ENCODE data around the gene RAD51B. TPM values are rescaled to one million over a fixed set of nuclear protein-coding genes. Genes with fewer than 3 reads are reported as not detected.
A peak's percentile ranks its signal among the peaks of the same experiment; 100 is the strongest.

Gene RAD51B
- total and polyA plus RNA-seq, 2 donors (not counting 1 experiment from before 2014, with no cell fraction given), result 4.6 to 16.3 TPM

- Histone ChIP-seq H3K4me3 (replicated peaks in 1 of 4; ENCODE audit: control extremely low read depth in 1 of 4, insufficient read depth in 1 of 4, low read depth in 3 of 4, low read length in 4 of 4) (no peak overlapping the region), H3K27me3 (ENCODE audit: control insufficient read depth, insufficient read depth, low read length) (no peaks in the 10 kb centered on the region), H2AFZ (ENCODE audit: low read length) (no peak overlapping the region), H3K9me3 (ENCODE audit: control insufficient read depth, insufficient read depth, low read depth, low read length) (no peaks in the 10 kb centered on the region), H3K36me3 (ENCODE audit: control insufficient read depth, insufficient read depth, low read length) (no peaks in the 10 kb centered on the region), H3K4me1 (ENCODE audit: control insufficient read depth, extremely low read depth, insufficient read depth, low read length) (peaks cover 26% of the 10 kb centered on the region), H3K79me2 (ENCODE audit: control insufficient read depth, insufficient read depth, low read length) (no peaks in the 10 kb centered on the region), H3K4me2 (ENCODE audit: extremely low read depth, insufficient read depth, low read length) (no peak overlapping the region), H3K9ac (ENCODE audit: insufficient read depth, low read length) (no peak overlapping the region), H4K20me1 (ENCODE audit: control insufficient read depth, extremely low read depth, insufficient read depth, low read length) (no peaks in the 10 kb centered on the region), H3K27ac (ENCODE audit: insufficient read depth, low read length) (no peak overlapping the region)
- DNase-seq (ENCODE audit: low read depth in 2 of 2), result peak in 1 of 2 donors; percentile 39
- TF ChIP-seq EZH2 (IDR thresholded peaks at IDR 0.05; ENCODE audit: low read length, missing control alignments), result no peak
- TF ChIP-seq CTCF (conservative IDR thresholded peaks at IDR 0.05 in 1 of 2, IDR thresholded peaks at IDR 0.05 in 1 of 2; ENCODE audit: low read depth in 1 of 2, low read length in 2 of 2), result no peak
These were observed 834.9 kb downstream of the RAD51B start for GRCh38 chr14:68654471-68654941.

GRCh38 chr14:68655021-68655831, 835.6 kb downstream of the RAD51B start:
- H3K4me2 ChIP-seq (ENCODE audit: extremely low read depth, insufficient read depth, low read length), result no peak overlapping the region
- peaks cover 29% of the 10 kb centered on the region for H3K4me1 ChIP-seq (ENCODE audit: control insufficient read depth, extremely low read depth, insufficient read depth, low read length)
- H3K27me3 ChIP-seq (ENCODE audit: control insufficient read depth, insufficient read depth, low read length), result no peaks in the 10 kb centered on the region
- no peak overlapping the region for H3K27ac ChIP-seq (ENCODE audit: insufficient read depth, low read length)
- no peaks in the 10 kb centered on the region for H3K9me3 ChIP-seq (ENCODE audit: control insufficient read depth, insufficient read depth, low read depth, low read length)
- no peaks in the 10 kb centered on the region for H4K20me1 ChIP-seq (ENCODE audit: control insufficient read depth, extremely low read depth, insufficient read depth, low read length)
- H3K79me2 ChIP-seq (ENCODE audit: control insufficient read depth, insufficient read depth, low read length), result no peaks in the 10 kb centered on the region
- H3K9ac ChIP-seq (ENCODE audit: insufficient read depth, low read length), result no peak overlapping the region
- no peak overlapping the region for H2AFZ ChIP-seq (ENCODE audit: low read length)
- TF ChIP-seq EZH2 (IDR thresholded peaks at IDR 0.05; ENCODE audit: low read length, missing control alignments) (no peak), CTCF (conservative IDR thresholded peaks at IDR 0.05 in 1 of 2, IDR thresholded peaks at IDR 0.05 in 1 of 2; ENCODE audit: low read depth in 1 of 2, low read length in 2 of 2) (no peak)
- H3K36me3 ChIP-seq (ENCODE audit: control insufficient read depth, insufficient read depth, low read length), result no peaks in the 10 kb centered on the region
- DNase-seq (ENCODE audit: low read depth in 2 of 2), result peak; percentile 51 to 58
- H3K4me3 ChIP-seq (replicated peaks in 1 of 4; ENCODE audit: control extremely low read depth in 1 of 4, insufficient read depth in 1 of 4, low read depth in 3 of 4, low read length in 4 of 4), result no peak overlapping the region

GRCh38 chr14:68655911-68656316, 836.3 kb downstream of the RAD51B start:
- no peaks in the 10 kb centered on the region for H3K27me3 ChIP-seq (ENCODE audit: control insufficient read depth, insufficient read depth, low read length)
- no peaks in the 10 kb centered on the region for H3K79me2 ChIP-seq (ENCODE audit: control insufficient read depth, insufficient read depth, low read length)
- TF ChIP-seq EZH2 (IDR thresholded peaks at IDR 0.05; ENCODE audit: low read length, missing control alignments), result no peak
- no peak for TF ChIP-seq CTCF (conservative IDR thresholded peaks at IDR 0.05 in 1 of 2, IDR thresholded peaks at IDR 0.05 in 1 of 2; ENCODE audit: low read depth in 1 of 2, low read length in 2 of 2)
- no peak overlapping the region for H3K4me2 ChIP-seq (ENCODE audit: extremely low read depth, insufficient read depth, low read length)
- H3K9ac ChIP-seq (ENCODE audit: insufficient read depth, low read length), result no peak overlapping the region
- H3K27ac ChIP-seq (ENCODE audit: insufficient read depth, low read length), result no peak overlapping the region
- no peak overlapping the region for H2AFZ ChIP-seq (ENCODE audit: low read length)
- no peak for DNase-seq (ENCODE audit: low read depth in 2 of 2)
- no peaks in the 10 kb centered on the region for H3K9me3 ChIP-seq (ENCODE audit: control insufficient read depth, insufficient read depth, low read depth, low read length)
- H3K4me3 ChIP-seq (replicated peaks in 1 of 4; ENCODE audit: control extremely low read depth in 1 of 4, insufficient read depth in 1 of 4, low read depth in 3 of 4, low read length in 4 of 4), result no peak overlapping the region
- peaks cover 23% of the 10 kb centered on the region for H3K4me1 ChIP-seq (ENCODE audit: control insufficient read depth, extremely low read depth, insufficient read depth, low read length)
- no peaks in the 10 kb centered on the region for H4K20me1 ChIP-seq (ENCODE audit: control insufficient read depth, extremely low read depth, insufficient read depth, low read length)
- H3K36me3 ChIP-seq (ENCODE audit: control insufficient read depth, insufficient read depth, low read length), result no peaks in the 10 kb centered on the region
